Loucy (cell line): ENCODE measurements around the gene TNRC6B.

Experiments used
- H2AFZ ChIP-seq: fragments of 200-600 bp; sonication (generic); 2 replicates; pipeline ENCODE4 v1.6.0; 2016; ENCODE audit warnings: antibody characterized with exemption, mild to moderate bottlenecking, low read length, moderate library complexity
- H3F3A ChIP-seq: fragments of 200-600 bp; 2 replicates; pipeline ENCODE4 v1.6.0; 2016; ENCODE audit warnings: antibody characterized with exemption, low read depth, mild to moderate bottlenecking
- H3K27me3 ChIP-seq: fragments of 200-600 bp; sonication (generic); 2 replicates; pipeline ENCODE4 v1.6.1; 2014; ENCODE audit warnings: low read length, mild to moderate bottlenecking; ENCODE audit not compliant: insufficient read depth, poor library complexity, severe bottlenecking
- H3K36me3 ChIP-seq: fragments of 200-600 bp; sonication (generic); 2 replicates; pipeline ENCODE4 v1.6.1; 2016; ENCODE audit warnings: low read length; ENCODE audit not compliant: insufficient read depth
- H3K4me1 ChIP-seq: fragments of 200-600 bp; sonication (generic); 2 replicates; pipeline ENCODE4 v1.5.1; 2014; ENCODE audit warnings: low read length, mild to moderate bottlenecking; ENCODE audit not compliant: insufficient read depth, poor library complexity, severe bottlenecking
- H3K4me2 ChIP-seq: fragments of 200-600 bp; sonication (generic); 2 replicates; pipeline ENCODE4 v1.6.0; 2014; ENCODE audit warnings: antibody characterized with exemption, low read length, low read depth, mild to moderate bottlenecking; ENCODE audit not compliant: poor library complexity, severe bottlenecking
- H3K4me3 ChIP-seq: fragments of 200-600 bp; sonication (generic); 2 replicates; pipeline ENCODE4 v1.5.1; 2014; ENCODE audit warnings: low read length, mild to moderate bottlenecking, mixed read lengths; ENCODE audit not compliant: poor library complexity, severe bottlenecking
- H3K79me2 ChIP-seq: fragments of 200-600 bp; sonication (generic); 2 replicates; pipeline ENCODE4 v1.6.1; 2014; ENCODE audit warnings: low read length; ENCODE audit not compliant: insufficient read depth
- H3K9ac ChIP-seq: fragments of 200-600 bp; sonication (generic); 2 replicates; pipeline ENCODE4 v1.6.0; 2014; ENCODE audit warnings: mild to moderate bottlenecking, low read depth, low read length, moderate library complexity; ENCODE audit not compliant: poor library complexity, severe bottlenecking
- H3K9me2 ChIP-seq: fragments of 200-600 bp; sonication (generic); replicated peaks from 2 replicates; pipeline ENCODE4 v1.6.1; 2016; ENCODE audit warnings: low read depth, low read length, mixed read lengths
- H3K9me3 ChIP-seq: fragments of 200-600 bp; sonication (generic); 2 replicates; pipeline ENCODE4 v1.6.1; 2014; ENCODE audit warnings: mild to moderate bottlenecking, antibody characterized with exemption, low read length, low read depth; ENCODE audit not compliant: insufficient read depth
- H4K20me1 ChIP-seq: fragments of 200-600 bp; sonication (generic); 2 replicates; pipeline ENCODE4 v1.6.0; 2014; ENCODE audit warnings: antibody characterized with exemption, low read length, mild to moderate bottlenecking; ENCODE audit not compliant: insufficient read depth, poor library complexity, severe bottlenecking
- EZH2phosphoT487 ChIP-seq: fragments of 200-600 bp; IDR thresholded peaks from 2 replicates; pipeline ENCODE4 v1.6.1; 2018; ENCODE audit warnings: antibody characterized with exemption, mild to moderate bottlenecking, moderate library complexity, borderline replicate concordance
- TF ChIP-seq, protein P1 (sequence below): fragments of 200-600 bp; sonication (generic); conservative IDR thresholded peaks from 2 replicates; pipeline ENCODE4 v1.5.1; 2014; ENCODE audit warnings: mild to moderate bottlenecking, antibody characterized with exemption, low read length

The TNRC6B gene

DNA sequence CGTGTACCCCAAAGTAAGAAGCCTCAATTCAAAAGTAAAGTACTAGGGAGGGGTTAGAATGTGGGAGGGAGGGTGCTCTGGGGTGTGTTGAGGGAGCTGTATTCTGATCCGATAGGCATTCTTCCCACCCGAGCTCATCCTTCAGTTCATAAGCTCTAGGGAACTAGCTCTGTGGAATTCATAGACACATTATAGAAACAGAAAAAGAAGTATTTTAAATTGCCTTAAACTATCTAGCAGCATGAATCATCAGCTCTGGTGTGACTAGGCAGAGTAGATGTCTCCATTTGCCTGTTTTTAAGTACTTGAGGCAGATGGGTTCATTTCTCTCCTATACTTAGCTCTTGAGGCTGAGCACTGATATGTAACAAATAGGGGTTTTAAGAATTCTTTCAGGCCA, 185.3 kb downstream of the TNRC6B start:
- Histone ChIP-seq H3K9me3 (no peaks in the 10 kb centered on the region), H3F3A (no peaks in the 10 kb centered on the region), H3K4me2 (no peak overlapping the region), H3K4me1 (no peaks in the 10 kb centered on the region), H3K9me2 (no peaks in the 10 kb centered on the region), H3K36me3 (peaks cover 86% of the 10 kb centered on the region), H4K20me1 (no peaks in the 10 kb centered on the region), H3K79me2 (no peaks in the 10 kb centered on the region), H3K9ac (no peak overlapping the region), H2AFZ (no peak overlapping the region), H3K4me3 (no peak overlapping the region), H3K27me3 (no peaks in the 10 kb centered on the region)
- TF ChIP-seq, protein P1, sequence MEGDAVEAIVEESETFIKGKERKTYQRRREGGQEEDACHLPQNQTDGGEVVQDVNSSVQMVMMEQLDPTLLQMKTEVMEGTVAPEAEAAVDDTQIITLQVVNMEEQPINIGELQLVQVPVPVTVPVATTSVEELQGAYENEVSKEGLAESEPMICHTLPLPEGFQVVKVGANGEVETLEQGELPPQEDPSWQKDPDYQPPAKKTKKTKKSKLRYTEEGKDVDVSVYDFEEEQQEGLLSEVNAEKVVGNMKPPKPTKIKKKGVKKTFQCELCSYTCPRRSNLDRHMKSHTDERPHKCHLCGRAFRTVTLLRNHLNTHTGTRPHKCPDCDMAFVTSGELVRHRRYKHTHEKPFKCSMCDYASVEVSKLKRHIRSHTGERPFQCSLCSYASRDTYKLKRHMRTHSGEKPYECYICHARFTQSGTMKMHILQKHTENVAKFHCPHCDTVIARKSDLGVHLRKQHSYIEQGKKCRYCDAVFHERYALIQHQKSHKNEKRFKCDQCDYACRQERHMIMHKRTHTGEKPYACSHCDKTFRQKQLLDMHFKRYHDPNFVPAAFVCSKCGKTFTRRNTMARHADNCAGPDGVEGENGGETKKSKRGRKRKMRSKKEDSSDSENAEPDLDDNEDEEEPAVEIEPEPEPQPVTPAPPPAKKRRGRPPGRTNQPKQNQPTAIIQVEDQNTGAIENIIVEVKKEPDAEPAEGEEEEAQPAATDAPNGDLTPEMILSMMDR, result no peak
- no peak for TF ChIP-seq EZH2phosphoT487

DNA sequence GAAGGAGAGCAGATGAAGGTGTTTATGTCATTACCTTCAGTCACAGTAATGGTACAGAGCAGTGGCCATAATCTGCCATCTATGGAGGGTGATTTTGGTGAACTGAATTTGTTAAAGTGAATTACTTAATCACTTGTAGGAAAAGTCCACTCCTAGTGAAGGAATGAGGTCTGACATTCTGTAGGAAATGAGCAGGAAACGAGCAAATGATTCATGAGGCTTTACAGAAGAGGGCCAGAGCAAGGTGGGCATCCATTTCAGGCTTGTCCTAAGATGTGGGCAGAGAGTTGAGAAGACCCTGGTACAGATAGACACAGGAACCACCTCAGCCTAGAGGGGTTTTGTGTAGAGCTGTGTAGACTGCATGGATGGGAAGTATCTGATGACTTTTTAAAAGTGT, 186.7 kb downstream of the TNRC6B start:
- Histone ChIP-seq H3K4me1 (no peaks in the 10 kb centered on the region), H4K20me1 (no peaks in the 10 kb centered on the region), H3K9me3 (no peaks in the 10 kb centered on the region), H3K9ac (no peak overlapping the region), H3K79me2 (no peaks in the 10 kb centered on the region), H3K9me2 (no peaks in the 10 kb centered on the region), H2AFZ (no peak overlapping the region), H3K36me3 (peaks cover 76% of the 10 kb centered on the region), H3K4me3 (no peak overlapping the region), H3F3A (no peaks in the 10 kb centered on the region), H3K27me3 (no peaks in the 10 kb centered on the region), H3K4me2 (no peak overlapping the region)
- TF ChIP-seq, protein P1, result no peak
- TF ChIP-seq EZH2phosphoT487, result no peak

DNA sequence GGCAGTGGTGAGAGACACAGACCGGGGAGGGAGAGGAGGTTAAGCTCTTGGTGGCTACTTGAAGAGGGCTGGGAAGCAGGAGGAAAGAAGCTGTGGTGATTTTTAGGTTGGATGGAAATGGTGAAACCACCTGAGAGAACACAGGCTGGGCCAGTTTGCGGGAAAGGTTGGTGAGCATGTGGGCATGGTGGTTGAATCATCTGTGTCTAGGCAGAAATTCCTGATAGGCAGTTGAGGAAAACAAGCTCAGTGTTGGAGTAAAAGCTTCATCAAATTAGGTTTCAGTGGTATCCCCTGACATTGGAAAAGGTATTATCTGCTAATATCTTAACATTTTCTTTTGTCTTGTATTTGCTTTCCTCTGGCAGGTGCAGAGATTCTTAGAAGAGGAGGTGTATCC, 188.3 kb downstream of the TNRC6B start:
- Histone ChIP-seq H3K4me1 (peaks cover 3% of the 10 kb centered on the region), H3K27me3 (no peaks in the 10 kb centered on the region), H3K9ac (no peak overlapping the region), H3K79me2 (peaks cover 3% of the 10 kb centered on the region), H4K20me1 (peaks cover 2% of the 10 kb centered on the region), H3K9me3 (no peaks in the 10 kb centered on the region), H2AFZ (no peak overlapping the region), H3K4me2 (no peak overlapping the region), H3K9me2 (no peaks in the 10 kb centered on the region), H3F3A (no peaks in the 10 kb centered on the region), H3K4me3 (no peak overlapping the region), H3K36me3 (peaks cover 60% of the 10 kb centered on the region; the same call in 1 of the 2 replicates)
- TF ChIP-seq EZH2phosphoT487, result no peak
- TF ChIP-seq, protein P1, result no peak
